T-helper 1 cell treated with Interleukin-12 subunit alpha and Interleukin-12 subunit beta and Interleukin-4 antibody, amounts not matched to agents 30 ng/mL and 1 ng/mL, for 36 hours (primary cell): Measurements from ENCODE around the gene COX6B1. TPM values are rescaled to one million over a fixed set of nuclear protein-coding genes. Genes with fewer than 3 reads are reported as not detected.

Experiments
- intact Hi-C: fragments of 100-400 bp; cut with micrococcal nuclease; formaldehyde crosslinking; loops from one replicate; pipeline ENCODE4 v1.15.1; 2024
- total RNA-seq: library from RNA; stranded (reverse); gene quantifications from 2 replicates; pipeline ENCODE4 v1.2.3, GENCODE V29; 2022

Gene COX6B1
- total RNA-seq, 1 donor from 2014 or later = 450 TPM

- intact Hi-C loops = no loop called here
Measured at GRCh38 chr19:35663981-35664380, 15.9 kb downstream of the COX6B1 start.

- intact Hi-C loops = no loop called here
Measured at GRCh38 chr19:35665157-35665556, 17.0 kb downstream of the COX6B1 start.

- intact Hi-C loops = no loop called here
Measured at GRCh38 chr19:35665604-35666003, 17.5 kb downstream of the COX6B1 start.

- intact Hi-C loops = no loop called here
Measured at GRCh38 chr19:35666251-35666913, 18.3 kb downstream of the COX6B1 start, which contains the start of gene UPK1A. Gene UPK1A (plus strand): TSS chr19:35666517. CDS start chr19:35666813, 296 bp downstream.

GRCh38 chr19:35669566-35669965, 21.4 kb downstream of the COX6B1 start:
- intact Hi-C loops = no loop called here

GRCh38 chr19:35669974-35670373, 21.9 kb downstream of the COX6B1 start:
- intact Hi-C loops = no loop called here

GRCh38 chr19:35670686-35671085, 22.6 kb downstream of the COX6B1 start:
- intact Hi-C loops = no loop called here

GRCh38 chr19:35671818-35672217, 23.7 kb downstream of the COX6B1 start:
- intact Hi-C loops = loop anchor here (2.0 kb wide), 1 partner anchor 23 kb away; the partner anchor contains the start of gene COX6B1

GRCh38 chr19:35673121-35673804, 25.1 kb downstream of the COX6B1 start:
- intact Hi-C loops = loop anchor here (1.0 to 2.0 kb wide), 2 partner anchors 24 to 124 kb away; partner anchors contain the start of gene COX6B1

- intact Hi-C loops = no loop called here
Measured at GRCh38 chr19:35675589-35676140, 27.5 kb downstream of the COX6B1 start.

GRCh38 chr19:35689836-35690235, 41.7 kb downstream of the COX6B1 start:
- intact Hi-C loops = loop anchor here (5.0 kb wide), 1 partner anchor 192 kb away; no protein-coding TSS in a partner anchor

GRCh38 chr19:35691106-35691505, 43.0 kb downstream of the COX6B1 start:
- intact Hi-C loops = loop anchor here (5.0 kb wide), 1 partner anchor 191 kb away; no protein-coding TSS in a partner anchor

- intact Hi-C loops = loop anchor here (2.0 to 5.0 kb wide), 3 partner anchors 143 to 190 kb away; partner anchors contain the start of gene APLP1
Measured at GRCh38 chr19:35692010-35692409, 43.9 kb downstream of the COX6B1 start.

GRCh38 chr19:35693422-35693821, 45.3 kb downstream of the COX6B1 start:
- intact Hi-C loops = loop anchor here (1.0 to 5.0 kb wide), 9 partner anchors 24 to 238 kb away; partner anchors contain the start of genes APLP1, ARHGAP33, LIN37 and PROSER3

- intact Hi-C loops = loop anchor here (1.0 to 5.0 kb wide), 12 partner anchors 8 to 237 kb away; partner anchors contain the start of genes APLP1, ARHGAP33, LIN37 and PROSER3
Measured at GRCh38 chr19:35693835-35694599, 45.9 kb downstream of the COX6B1 start.

GRCh38 chr19:35695895-35696422, 47.8 kb downstream of the COX6B1 start:
- intact Hi-C loops = no loop called here

- intact Hi-C loops = no loop called here
Measured at GRCh38 chr19:35696835-35697234, 48.7 kb downstream of the COX6B1 start.

- intact Hi-C loops = loop anchor here (1.0 kb wide), 7 partner anchors 8 to 58 kb away; partner anchors contain the start of genes COX6B1 and LIN37
Measured at GRCh38 chr19:35702223-35703012, 54.3 kb downstream of the COX6B1 start.

GRCh38 chr19:35703343-35703742, 55.2 kb downstream of the COX6B1 start:
- intact Hi-C loops = no loop called here

- intact Hi-C loops = no loop called here
Measured at GRCh38 chr19:35704218-35704617, 56.1 kb downstream of the COX6B1 start, which contains the start of gene ZBTB32. Gene ZBTB32 (plus strand): TSS chr19:35704558. CDS start chr19:35714627, 10,069 bp downstream.
